ENCODE measurements around the gene DALRD3.

The DALRD3 gene

GRCh38 chr3:48984663-48985062 lies 33.7 kb downstream of the DALRD3 start:
- TF ChIP-seq CTCF (IDR thresholded peaks at IDR 0.05; ENCODE audit: unreplicated experiment in 3 of 3), result no peak
- no peaks in the 10 kb centered on the region for H3K27me3 Mint-ChIP-seq (ENCODE audit: low read depth)
- H3K4me3 Mint-ChIP-seq, result no peak overlapping the region
- no peaks in the 10 kb centered on the region for H3K9me3 Mint-ChIP-seq
- peaks cover 33% of the 10 kb centered on the region for H3K36me3 Mint-ChIP-seq (ENCODE audit: low read depth)
- H3K27ac Mint-ChIP-seq, result no peak overlapping the region
- H3K4me1 Mint-ChIP-seq, result peaks cover 15% of the 10 kb centered on the region

- Mint-ChIP-seq H3K36me3 (ENCODE audit: low read depth) (peaks cover 41% of the 10 kb centered on the region), H3K4me1 (peaks cover 5% of the 10 kb centered on the region)
Observed at GRCh38 chr3:48983096-48983495, 35.3 kb downstream of the DALRD3 start.

GRCh38 chr3:48982686-48983085 lies 35.7 kb downstream of the DALRD3 start:
- Mint-ChIP-seq H3K27me3 (ENCODE audit: low read depth) (no peaks in the 10 kb centered on the region), H3K4me3 (no peak overlapping the region), H3K36me3 (ENCODE audit: low read depth) (peaks cover 44% of the 10 kb centered on the region), H3K9me3 (no peaks in the 10 kb centered on the region), H3K4me1 (peaks cover under 1% of the 10 kb centered on the region), H3K27ac (no peak overlapping the region)
- no peak for TF ChIP-seq CTCF (IDR thresholded peaks at IDR 0.05; ENCODE audit: unreplicated experiment in 3 of 3)

More at GRCh38 chr3:48983096-48983495, 35.3 kb downstream of the DALRD3 start:
- no peak overlapping the region for H3K4me3 Mint-ChIP-seq
- no peaks in the 10 kb centered on the region for H3K9me3 Mint-ChIP-seq
- TF ChIP-seq CTCF (IDR thresholded peaks at IDR 0.05; ENCODE audit: unreplicated experiment in 3 of 3), result no peak
- H3K27me3 Mint-ChIP-seq (ENCODE audit: low read depth), result no peaks in the 10 kb centered on the region
- H3K27ac Mint-ChIP-seq, result no peak overlapping the region

- TF ChIP-seq CTCF (IDR thresholded peaks at IDR 0.05; ENCODE audit: unreplicated experiment in 3 of 3), result no peak
- Mint-ChIP-seq H3K9me3 (no peaks in the 10 kb centered on the region), H3K27ac (no peak overlapping the region), H3K4me1 (no peaks in the 10 kb centered on the region), H3K36me3 (ENCODE audit: low read depth) (peaks cover 44% of the 10 kb centered on the region), H3K27me3 (ENCODE audit: low read depth) (no peaks in the 10 kb centered on the region), H3K4me3 (no peak overlapping the region)
Observed at GRCh38 chr3:48982016-48982415, 36.4 kb downstream of the DALRD3 start.

GRCh38 chr3:48980295-48980694 lies 38.1 kb downstream of the DALRD3 start:
- no peak overlapping the region for H3K4me3 Mint-ChIP-seq
- peaks cover 59% of the 10 kb centered on the region for H3K36me3 Mint-ChIP-seq (ENCODE audit: low read depth)
- no peaks in the 10 kb centered on the region for H3K27me3 Mint-ChIP-seq (ENCODE audit: low read depth)
- H3K4me1 Mint-ChIP-seq, result no peaks in the 10 kb centered on the region
- no peaks in the 10 kb centered on the region for H3K9me3 Mint-ChIP-seq
- no peak overlapping the region for H3K27ac Mint-ChIP-seq
- TF ChIP-seq CTCF (IDR thresholded peaks at IDR 0.05; ENCODE audit: unreplicated experiment in 3 of 3), result no peak

- Mint-ChIP-seq H3K36me3 (ENCODE audit: low read depth) (peaks cover 67% of the 10 kb centered on the region), H3K4me3 (no peak overlapping the region), H3K27ac (no peak overlapping the region), H3K4me1 (no peaks in the 10 kb centered on the region), H3K9me3 (no peaks in the 10 kb centered on the region), H3K27me3 (ENCODE audit: low read depth) (no peaks in the 10 kb centered on the region)
- no peak for TF ChIP-seq CTCF (IDR thresholded peaks at IDR 0.05; ENCODE audit: unreplicated experiment in 3 of 3)
Observed at GRCh38 chr3:48979451-48979850, 38.9 kb downstream of the DALRD3 start.

Data from nephron (organoid).